Stimulated activated naive CD4-positive, alpha-beta T cell treated with Interleukin-2 at 50 U/mL for 16 hours (primary cell): ENCODE measurements around the gene MCF2L.

ENCODE experiments used
- DNase-seq: peaks from one replicate; lab custom pipeline; 2025; lab: John Stamatoyannopoulos, UW

MCF2L gene

DNA sequence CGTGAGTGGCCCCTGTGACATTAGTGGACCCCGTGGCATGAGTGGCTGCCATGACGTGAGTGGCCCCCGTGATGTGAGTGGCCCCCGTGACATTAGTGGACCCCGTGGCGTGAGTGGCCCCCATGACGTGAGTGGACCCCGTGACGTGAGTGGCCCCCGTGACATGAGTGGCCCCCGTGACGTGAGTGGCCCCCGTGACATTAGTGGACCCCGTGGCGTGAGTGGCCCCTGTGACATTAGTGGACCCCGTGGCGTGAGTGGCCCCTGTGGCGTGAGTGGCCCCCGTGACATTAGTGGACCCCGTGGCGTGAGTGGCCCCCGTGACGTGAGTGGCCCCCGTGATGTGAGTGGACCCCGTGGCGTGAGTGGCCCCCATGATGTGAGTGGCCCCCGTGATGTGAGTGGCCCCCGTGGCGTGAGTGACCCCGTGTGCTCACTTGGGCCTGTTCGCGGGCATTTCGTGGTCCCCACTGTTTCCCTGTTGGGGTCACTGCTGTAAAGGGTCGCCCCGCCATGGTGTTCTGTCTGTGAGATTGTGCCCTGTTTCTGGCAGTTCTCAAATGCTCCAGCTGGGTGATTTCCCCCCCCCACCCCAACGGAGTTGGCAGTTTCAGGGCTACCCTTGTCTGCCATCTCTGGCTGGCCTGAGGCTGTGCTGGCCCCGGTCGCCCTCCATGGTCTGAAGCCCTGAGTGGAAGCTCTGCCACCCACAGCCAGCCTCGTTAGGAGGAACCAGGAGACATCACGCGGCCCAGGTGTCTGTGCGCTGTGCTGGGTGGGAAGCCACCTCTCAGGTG, 64.2 kb downstream of the MCF2L start:
- DNase-seq: no peak

DNA sequence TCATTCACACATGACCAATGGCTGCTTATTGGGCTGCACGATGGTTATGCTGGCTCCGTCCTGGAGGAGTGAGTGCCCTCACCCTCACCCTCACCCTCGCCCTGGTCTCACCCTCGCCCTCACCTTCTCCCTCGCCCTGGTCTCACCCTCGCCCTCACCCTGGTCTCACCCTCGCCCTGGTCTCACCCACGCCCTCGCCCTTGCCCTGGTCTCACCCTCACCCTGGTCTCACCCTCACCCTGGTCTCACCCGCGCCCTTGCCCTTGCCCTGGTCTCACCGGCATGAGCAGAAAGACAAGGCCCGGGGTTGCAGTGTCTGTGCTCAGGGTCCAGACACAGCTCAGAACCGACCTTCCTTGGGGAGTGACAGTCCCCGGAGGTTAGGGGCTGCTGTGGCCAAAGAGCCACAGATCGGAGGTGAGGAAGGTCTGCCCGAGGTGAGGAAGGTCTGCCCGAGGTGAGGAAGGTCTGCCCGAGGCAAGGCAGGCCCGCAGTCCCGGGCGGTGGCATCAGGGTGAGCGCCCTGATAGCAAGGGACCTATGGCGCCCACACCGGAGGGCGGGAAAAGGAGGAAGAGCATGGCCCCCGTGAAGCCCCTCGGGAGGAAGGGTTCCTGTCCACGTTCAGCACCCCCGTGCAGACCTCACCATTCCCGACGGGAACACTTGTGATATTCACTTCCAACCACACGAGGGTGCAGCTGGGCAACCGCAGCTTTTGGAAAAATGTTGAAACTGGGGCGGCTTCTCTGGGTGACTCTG, 65.6 kb downstream of the MCF2L start:
- DNase-seq: no peak

DNA sequence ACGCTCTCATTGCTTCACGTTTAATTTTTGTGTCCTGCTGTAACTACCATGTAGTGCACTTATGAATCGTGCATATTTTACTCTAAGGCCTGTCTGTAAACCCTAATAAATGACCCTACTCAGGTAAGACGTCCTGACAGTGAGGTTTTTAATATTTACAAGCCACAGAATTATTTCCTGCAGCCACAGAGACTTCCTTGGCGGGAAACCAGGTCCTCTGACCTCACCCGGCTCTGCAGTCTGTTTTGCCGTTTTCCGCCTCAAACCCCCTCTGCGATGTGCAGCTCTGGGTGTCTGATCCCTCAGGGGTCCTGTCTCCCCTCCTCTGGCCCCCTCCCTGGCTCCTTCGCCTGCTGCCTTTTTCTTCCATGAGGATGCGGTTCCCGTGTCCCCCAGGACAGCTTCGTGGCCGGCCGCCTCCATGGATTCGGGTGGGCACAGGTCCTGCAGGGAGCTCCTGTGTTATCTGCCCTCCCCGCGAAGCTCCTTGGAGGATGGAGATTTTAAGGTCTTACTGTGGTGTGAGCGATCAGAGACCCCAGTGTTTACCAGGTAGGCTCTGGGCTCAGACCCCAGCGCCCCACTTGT, 66.3 kb downstream of the MCF2L start:
- DNase-seq: no peak

DNA sequence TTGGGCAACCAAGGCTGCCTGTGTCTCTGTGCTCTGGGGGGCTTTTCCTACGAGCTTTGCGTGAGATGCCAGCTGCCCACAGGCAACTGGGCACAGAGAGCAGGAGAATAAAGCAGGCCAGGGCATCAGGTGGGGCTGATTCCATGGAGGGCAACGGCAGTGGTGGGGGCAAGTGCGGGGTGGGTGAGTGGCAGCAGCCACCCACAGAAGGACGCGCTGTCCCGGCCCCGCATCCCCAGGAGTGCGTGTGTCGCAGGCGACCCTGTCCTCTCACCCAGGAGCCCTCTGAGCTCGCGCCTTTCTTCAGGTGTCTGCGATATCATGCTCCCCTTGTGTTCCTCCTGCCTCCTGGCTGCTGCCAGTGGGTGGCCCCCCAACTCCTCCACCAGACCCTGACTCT, 67.4 kb downstream of the MCF2L start:
- no peak for DNase-seq

DNA sequence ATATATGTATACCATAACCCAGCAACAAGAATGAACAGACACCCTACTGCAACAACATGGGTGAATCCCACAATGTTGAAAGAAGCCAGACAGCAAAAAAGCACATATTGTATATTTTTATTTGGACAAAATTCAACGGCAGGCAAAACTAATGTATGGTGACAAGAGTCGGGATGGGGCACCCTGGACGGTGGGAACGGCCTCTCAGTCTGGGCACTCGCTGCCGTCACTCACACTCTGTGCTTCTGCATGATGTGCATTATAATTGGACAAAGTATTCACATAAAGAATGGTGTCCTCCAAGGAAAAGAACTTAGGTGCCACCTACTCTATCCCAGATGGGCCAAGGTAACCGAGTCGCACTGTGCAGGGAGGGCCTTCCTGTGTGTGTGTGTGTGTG, 71.0 kb downstream of the MCF2L start:
- DNase-seq: no peak

DNA sequence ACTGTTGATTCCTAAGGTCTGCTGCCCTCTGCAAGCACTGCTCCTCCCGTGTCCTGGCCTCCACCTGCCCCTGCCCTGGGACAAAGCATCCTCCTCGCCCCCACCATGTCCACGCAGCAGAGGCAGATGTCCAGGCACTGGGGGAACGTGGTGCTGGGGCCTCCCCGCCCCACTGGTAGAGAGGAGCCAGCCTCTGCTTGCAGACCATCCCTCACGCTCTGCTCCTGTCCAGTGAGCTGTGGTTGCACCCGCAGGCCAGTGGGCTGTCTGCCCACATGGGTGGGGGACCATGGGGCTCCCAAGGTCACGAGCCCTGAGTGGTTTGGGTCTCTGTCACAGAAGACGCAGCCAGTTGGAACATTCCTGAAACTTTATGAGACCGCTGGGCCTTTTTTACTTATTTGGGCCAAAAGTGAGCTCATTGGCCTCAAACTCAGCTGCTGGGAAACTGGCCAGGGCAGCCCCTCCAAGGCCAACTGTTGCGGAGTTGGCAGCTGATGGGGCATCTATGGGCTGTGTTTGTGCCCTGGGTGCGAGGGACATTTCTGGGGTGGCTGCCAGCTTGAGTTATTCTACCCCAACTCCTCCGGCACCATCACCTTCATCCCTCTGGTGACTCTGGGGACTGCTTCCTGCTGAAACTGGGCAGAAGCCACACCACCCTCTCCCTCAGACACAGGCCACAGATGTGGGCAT, 71.7 kb downstream of the MCF2L start:
- DNase-seq: no peak

DNA sequence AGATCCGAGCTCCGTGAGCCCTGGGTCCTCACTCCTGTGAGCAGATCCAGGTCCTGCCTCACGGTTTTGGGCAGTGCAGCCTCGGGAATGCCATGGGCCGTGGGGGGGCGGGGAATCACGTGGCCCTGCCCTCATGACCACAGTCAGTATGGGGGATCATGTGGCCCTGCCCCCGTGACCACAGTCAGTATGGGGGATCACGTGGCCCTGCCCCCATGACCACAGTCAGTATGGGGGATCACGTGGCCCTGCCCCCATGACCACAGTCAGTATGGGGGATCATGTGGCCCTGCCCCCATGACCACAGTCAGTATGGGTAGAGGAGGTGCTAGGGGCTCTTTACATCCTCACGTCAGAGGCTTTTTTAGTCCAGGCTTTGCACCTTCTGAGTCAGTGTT, 72.3 kb downstream of the MCF2L start:
- no peak for DNase-seq

DNA sequence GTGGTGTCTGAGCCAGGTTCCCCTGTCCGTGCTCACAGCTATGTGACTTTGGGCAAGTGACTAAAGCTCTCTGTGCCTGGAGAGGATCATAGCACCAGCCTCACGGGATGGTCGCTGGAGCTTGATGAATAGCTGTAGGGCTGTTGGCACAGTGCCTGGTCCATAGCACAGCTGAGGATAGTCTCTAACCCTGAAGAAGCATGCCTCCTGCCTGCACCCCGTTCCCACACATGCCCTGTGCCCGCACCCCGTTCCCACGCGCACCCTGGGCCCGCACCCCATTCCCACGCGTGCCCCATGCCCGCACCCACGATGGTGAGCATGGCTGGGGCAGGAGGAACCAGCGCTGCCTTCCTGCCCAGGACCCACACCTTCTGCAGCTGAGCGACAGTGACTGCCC, 72.9 kb downstream of the MCF2L start:
- no peak for DNase-seq

DNA sequence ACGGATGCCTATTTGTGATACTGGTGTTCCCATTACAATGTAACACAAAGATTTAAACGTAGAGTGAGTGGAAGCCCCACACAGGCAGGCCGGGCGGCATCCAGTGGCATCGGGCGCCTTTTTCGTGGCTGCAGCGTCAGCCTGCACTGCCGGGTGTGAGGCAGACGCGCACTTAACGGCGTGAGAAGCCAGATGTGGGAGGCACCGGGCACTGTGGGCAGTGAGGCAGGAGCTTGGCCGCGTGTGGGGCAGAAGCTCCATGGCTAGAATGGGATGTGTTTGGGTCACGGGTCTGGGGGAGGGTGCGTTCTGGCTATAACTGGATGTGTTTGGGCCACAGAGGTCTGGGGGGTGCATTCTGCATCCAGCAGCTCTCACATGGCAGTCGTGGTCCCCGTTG, 73.4 kb downstream of the MCF2L start:
- DNase-seq: no peak

DNA sequence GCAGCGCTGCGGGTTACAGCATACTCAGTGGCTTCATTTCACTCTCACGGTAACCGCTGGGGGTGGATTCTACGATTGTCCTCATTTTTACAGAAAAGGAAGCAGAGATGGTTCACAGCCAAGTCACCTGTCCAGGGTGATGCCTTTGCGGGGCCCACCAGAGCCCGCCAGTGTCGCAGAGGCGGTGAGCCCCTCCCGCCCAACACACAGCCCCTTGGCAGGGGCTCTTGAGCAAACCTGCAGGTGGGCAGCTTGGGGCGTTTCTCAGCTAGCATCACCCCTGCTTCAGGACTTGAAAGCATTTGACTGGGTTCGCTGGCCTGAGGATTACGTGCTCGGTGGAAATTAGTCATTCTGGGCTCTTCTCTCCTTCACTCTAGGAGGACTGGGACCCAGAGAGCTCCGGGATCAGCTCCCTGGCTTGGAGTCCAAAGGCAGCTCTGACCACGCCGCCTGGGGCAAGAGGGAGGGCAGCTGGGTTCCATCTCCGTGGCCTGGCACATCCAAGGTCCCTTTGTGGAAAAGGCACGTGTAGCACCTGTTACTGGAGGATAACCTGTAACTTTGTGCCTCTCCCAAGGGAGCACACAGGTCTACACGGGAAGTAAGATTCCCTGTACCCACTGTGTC, 74.1 kb downstream of the MCF2L start:
- no peak for DNase-seq

DNA sequence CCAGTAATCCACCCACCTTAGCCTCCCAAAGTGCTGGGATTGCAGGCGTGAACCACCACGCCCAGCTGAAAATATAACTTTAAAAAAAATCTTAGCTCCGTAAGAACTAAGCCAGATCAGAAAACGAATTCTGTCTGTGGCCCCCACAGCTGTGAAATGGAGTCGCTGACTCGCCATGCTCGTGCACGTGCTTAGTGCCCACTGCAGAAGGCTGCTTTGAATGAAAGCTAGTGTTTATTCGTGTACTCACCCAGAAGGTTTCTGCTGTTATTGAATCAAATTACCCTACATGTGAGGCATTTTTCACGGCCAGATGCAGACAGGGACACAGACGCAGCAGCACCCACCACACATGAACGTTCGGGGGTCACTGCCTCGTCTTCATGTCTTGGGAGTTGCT, 74.9 kb downstream of the MCF2L start:
- DNase-seq: no peak

DNA sequence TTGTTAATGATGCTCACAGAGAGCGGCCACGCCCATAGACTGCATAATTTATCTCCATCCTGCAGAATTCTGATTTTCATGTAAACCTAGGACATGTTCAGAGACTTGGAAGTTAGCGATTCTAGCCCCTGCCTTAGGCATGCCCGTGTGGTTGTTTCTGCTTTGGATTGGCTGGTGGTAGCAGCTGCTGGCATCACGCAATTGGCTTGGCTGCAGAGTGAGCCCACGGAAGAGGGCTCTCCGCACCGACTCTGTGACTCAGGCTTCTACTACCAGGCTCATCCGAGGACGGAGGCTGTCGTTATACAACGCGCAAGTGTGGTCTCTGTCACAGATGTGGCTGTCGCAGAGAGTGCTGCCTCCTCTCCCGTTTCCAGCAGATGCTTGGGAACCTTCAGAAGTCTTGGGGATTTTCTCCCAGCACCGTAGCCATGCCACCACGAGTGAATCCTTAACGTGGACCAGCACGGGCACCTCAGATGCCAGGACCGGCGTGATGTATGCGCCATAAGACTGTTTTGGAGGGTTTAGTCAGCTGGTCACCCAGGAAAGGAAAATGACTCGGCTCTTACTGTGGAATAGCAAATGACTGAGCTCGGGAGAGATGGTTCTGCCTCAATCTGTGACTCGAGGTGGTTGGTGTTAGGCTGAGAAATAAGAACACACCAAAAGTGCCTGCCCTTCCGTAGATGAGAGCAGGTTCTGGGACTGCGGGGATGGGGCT, 75.5 kb downstream of the MCF2L start:
- no peak for DNase-seq

DNA sequence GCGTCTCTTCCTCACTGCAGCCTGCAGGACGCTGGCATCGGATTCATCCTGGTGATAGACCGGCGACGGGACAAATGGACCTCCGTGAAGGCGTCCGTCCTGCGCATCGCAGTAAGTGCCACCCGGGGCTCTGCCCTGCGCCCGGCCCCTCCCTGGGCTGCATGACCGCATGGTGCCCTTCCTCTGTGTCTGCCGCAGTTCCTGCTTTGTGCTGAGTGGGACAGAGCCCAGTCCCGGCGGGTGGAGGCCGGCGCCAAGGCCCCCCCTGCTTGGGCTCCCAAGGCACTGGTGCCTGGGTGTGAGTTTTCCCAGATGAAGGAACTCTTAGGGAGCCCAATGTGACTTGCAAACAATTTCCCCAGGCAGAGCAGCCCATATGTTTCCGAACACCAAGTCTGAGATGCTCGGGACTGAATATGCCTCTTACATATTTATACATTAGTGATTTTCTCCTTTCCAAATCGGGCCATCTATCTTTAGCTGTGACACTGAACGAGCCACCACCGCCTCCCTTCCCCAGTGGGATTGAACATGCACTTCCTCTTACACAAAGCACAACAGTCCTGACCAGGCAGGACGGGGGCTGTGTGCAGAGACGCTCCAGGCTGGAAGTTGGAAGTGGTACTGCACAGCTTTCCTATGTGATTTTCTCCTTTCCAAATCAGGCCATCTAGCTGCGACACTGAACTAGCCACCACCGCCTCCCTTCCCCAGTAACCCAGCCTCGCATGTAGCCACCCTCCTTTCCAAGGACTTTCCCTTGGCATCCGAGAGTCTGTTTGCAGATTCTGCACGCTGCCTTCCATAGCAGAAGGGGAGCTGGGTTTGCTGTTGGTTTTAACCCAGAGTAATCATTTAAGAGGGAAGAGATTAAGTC, 76.5 kb downstream of the MCF2L start:
- no peak for DNase-seq

DNA sequence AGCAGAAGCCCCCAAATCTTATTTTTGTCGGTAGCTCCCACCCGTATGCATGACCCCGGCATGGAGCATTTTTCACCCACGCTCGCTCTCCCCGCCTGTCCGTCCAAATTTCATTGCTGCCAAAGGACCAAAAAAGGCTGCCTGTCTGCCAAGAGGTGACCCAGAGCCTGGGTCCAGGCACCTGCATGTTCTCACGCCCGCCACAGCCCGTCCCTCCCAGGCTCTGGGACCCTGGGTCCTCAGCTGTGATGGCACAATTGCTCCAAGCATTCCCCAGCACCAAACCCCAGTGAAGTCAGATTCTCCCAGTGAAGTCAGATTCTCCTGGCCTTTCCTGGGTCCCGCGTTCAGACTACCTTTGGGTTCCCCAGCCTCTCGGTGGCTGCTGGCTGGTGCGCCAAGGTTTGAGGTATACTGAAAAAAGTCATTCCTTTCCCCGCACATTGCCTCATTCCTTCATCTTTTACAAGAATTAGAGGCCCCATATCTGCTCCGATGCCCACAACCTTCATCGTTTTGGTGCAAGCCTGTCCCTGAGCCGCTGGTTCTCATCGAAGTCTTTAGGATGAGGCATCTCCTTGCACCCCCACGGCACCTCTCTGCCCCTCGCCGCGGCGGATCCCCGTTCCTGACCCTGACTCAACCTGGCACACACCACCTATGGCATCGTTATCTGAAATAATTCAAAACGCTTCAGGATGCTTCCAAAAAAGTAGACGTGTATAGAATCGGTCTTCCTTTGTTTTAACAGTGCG, 77.3 kb downstream of the MCF2L start:
- no peak for DNase-seq

DNA sequence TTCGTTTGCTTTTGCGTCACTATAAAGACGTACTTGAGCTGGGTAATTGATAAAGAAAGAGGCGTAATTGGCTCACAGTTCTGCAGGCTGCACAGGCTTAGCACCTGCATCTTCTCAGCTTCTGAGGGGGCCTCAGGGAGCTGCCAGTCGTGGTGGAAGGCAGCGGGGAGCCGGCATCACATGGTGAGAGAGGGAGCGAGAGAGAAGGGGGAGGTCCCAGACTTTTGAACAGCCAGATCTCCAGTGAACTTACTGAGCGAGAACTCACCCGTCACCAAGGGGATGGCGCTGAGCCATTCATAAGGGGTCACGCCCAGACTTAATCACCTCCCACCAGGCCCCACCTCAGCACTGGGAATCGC, 77.8 kb downstream of the MCF2L start:
- no peak for DNase-seq

DNA sequence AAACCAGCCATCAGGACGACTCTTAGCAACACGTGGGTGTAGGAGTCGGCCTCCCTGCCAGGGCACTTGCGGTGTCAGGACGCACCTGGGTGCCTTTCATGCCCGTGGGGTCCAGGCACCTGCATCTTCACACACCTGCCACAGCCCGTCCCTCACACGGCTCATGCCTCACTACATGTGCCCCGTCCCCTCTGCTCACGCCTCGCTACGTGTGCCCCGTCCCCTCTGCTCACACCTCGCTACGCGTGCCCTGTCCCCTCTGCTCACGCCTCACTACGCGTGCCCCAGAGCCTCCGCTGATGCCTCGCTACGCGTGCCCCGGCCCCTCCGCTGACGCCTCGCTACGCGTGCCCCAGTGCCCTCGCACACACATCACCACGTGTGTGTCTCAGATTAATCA, 78.6 kb downstream of the MCF2L start:
- DNase-seq: no peak

DNA sequence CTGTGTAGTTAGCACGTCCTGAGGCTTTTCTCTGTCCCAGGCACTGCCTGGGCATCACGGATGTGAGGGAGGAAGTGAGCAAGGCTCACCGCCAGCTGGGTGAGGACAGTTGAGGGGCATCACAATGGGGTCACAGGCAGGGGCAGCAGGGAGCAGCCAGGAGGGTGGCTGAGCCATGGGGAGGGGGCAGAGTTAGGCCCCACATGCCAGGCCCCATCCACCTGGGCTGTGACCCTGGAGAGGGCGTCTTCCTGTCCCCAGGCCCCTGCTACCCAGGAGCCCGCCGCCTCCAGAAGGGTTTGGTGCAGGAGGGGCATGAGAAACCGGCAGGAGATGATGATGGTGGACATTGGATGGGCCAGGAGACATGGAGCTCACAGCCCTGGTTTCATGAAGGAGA, 79.8 kb downstream of the MCF2L start:
- no peak for DNase-seq

DNA sequence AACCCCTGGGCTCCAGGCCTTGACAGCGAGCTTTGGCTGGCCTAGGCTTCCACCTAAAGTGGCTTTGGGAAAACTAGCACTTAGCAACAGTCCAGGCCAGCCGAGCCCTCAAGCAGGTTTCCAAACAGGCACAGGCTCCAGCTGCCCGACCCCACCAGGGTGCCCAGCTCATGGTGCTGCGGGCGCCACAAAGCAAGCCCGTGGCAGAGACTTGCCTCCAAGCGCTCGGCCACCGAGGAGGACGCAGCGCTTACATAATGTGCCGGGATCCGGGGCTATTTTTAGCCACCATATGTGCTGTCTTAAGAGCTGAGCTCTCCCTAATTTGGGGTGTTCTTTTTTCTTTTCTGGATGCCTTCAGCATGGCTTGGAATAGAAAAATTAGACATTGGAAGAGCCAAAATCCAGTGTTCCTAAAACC, 80.5 kb downstream of the MCF2L start:
- DNase-seq: no peak

DNA sequence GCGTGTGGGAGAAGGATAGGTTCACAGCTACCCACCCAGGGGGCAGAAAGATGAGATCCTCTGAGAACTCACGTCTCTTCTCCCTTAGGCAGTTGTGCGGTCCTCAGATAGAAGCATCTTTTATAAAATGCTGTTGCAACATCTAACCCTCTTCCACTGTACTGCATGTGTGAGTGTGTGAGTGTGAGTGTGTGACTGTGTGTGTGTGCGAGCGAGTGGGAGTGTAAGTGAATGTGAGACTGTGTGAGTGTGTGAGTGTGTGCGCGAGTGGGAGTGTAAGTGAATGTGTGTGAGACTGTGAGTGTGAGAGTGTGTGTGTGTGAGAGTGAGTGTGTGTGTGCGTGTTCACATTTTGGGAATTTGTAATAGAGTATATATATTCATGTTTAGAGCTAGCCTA, 81.0 kb downstream of the MCF2L start:
- no peak for DNase-seq
